HG03097 (cell line): ENCODE measurements around the gene PDE6H.
A peak's percentile ranks its signal among the peaks of the same experiment; 100 is the strongest.

Experiments
- ATAC-seq: cut with Tn5 transposase; IDR thresholded peaks from one replicate; pipeline ENCODE4 v1.9.1; 2021; ENCODE audit not compliant: unreplicated experiment, low FRiP score

PDE6H gene

GRCh38 chr12:14972816-14973215 lies at the start of gene PDE6H:
Gene PDE6H, plus strand, starts transcription at chr12:14973042. Its CDS starts 4,971 bp downstream, at chr12:14978013.
- no peak for ATAC-seq

GRCh38 chr12:14923944-14924343 lies 48.9 kb upstream of the PDE6H start:
- ATAC-seq, result no peak

GRCh38 chr12:14924541-14924940 lies 48.3 kb upstream of the PDE6H start:
- no peak for ATAC-seq

GRCh38 chr12:14927267-14927666 lies 45.6 kb upstream of the PDE6H start:
- ATAC-seq, result no peak

- ATAC-seq, result no peak
Measured at GRCh38 chr12:14928931-14929330, 43.9 kb upstream of the PDE6H start.

GRCh38 chr12:14930299-14930698 lies 42.5 kb upstream of the PDE6H start:
- ATAC-seq, result no peak

- no peak for ATAC-seq
Measured at GRCh38 chr12:14931359-14931758, 41.5 kb upstream of the PDE6H start.

- no peak for ATAC-seq
Measured at GRCh38 chr12:14931791-14932560, 40.9 kb upstream of the PDE6H start.

GRCh38 chr12:14934511-14934910 lies 38.3 kb upstream of the PDE6H start:
- no peak for ATAC-seq

- ATAC-seq, result no peak
Measured at GRCh38 chr12:14935031-14935430, 37.8 kb upstream of the PDE6H start.

GRCh38 chr12:14936224-14936861 lies 36.5 kb upstream of the PDE6H start:
- no peak for ATAC-seq

GRCh38 chr12:14937014-14937413 lies 35.8 kb upstream of the PDE6H start:
- ATAC-seq, result no peak

- ATAC-seq, result no peak
Measured at GRCh38 chr12:14937689-14938088, 35.2 kb upstream of the PDE6H start.

- ATAC-seq, result no peak
Measured at GRCh38 chr12:14938301-14938700, 34.5 kb upstream of the PDE6H start, which contains the start of gene ERP27. Gene ERP27, minus strand, starts transcription at chr12:14938537. Its CDS starts 29 bp downstream, at chr12:14938508.

- no peak for ATAC-seq
Measured at GRCh38 chr12:14941369-14941768, 31.5 kb upstream of the PDE6H start.

- ATAC-seq, result no peak
Measured at GRCh38 chr12:14942196-14942931, 30.5 kb upstream of the PDE6H start.

GRCh38 chr12:14946162-14946561 lies 26.7 kb upstream of the PDE6H start:
- no peak for ATAC-seq

GRCh38 chr12:14946861-14947260 lies 26.0 kb upstream of the PDE6H start:
- ATAC-seq, result no peak

- peak; percentile 91 for ATAC-seq
Measured at GRCh38 chr12:14948672-14949071, 24.2 kb upstream of the PDE6H start.

- no peak for ATAC-seq
Measured at GRCh38 chr12:14949631-14950030, 23.2 kb upstream of the PDE6H start.

GRCh38 chr12:14950421-14950820 lies 22.4 kb upstream of the PDE6H start:
- ATAC-seq, result no peak
